ENCODE data around the gene TFDP3.
A peak's percentile ranks its signal among the peaks of the same experiment; 100 is the strongest.

The TFDP3 gene

GRCh38 chrX:133218329-133218728, at the start of gene TFDP3:
TSS of gene TFDP3 (minus strand) at chrX:133218354. CDS start at chrX:133218259, 95 bp downstream.
- TF ChIP-seq CTCF (conservative IDR thresholded peaks at IDR 0.05; ENCODE audit: low read length), result no peak
- no peak for DNase-seq (ENCODE audit: low read depth)
- no peak within 1 kb of the TSS for H3K4me3 ChIP-seq (ENCODE audit: low read length)

GRCh38 chrX:133267621-133268020, 49.5 kb upstream of the TFDP3 start:
- TF ChIP-seq CTCF (conservative IDR thresholded peaks at IDR 0.05; ENCODE audit: low read length), result no peak
- no peak overlapping the region for H3K4me3 ChIP-seq (ENCODE audit: low read length)
- no peak for DNase-seq (ENCODE audit: low read depth)

- no peak overlapping the region for H3K4me3 ChIP-seq (ENCODE audit: low read length)
- no peak for TF ChIP-seq CTCF (conservative IDR thresholded peaks at IDR 0.05; ENCODE audit: low read length)
- no peak for DNase-seq (ENCODE audit: low read depth)
Observed at GRCh38 chrX:133265331-133265730, 47.2 kb upstream of the TFDP3 start.

GRCh38 chrX:133258481-133258880, 40.3 kb upstream of the TFDP3 start:
- DNase-seq (ENCODE audit: low read depth), result peak; percentile 28
- no peak for TF ChIP-seq CTCF (conservative IDR thresholded peaks at IDR 0.05; ENCODE audit: low read length)
- H3K4me3 ChIP-seq (ENCODE audit: low read length), result no peak overlapping the region

- peak; percentile 23 for DNase-seq (ENCODE audit: low read depth)
- H3K4me3 ChIP-seq (ENCODE audit: low read length), result no peak overlapping the region
- TF ChIP-seq CTCF (conservative IDR thresholded peaks at IDR 0.05; ENCODE audit: low read length), result no peak
Observed at GRCh38 chrX:133254666-133255065, 36.5 kb upstream of the TFDP3 start.

- DNase-seq (ENCODE audit: low read depth), result no peak
- TF ChIP-seq CTCF (conservative IDR thresholded peaks at IDR 0.05; ENCODE audit: low read length), result no peak
Observed at GRCh38 chrX:133251204-133251603, 33.0 kb upstream of the TFDP3 start.

GRCh38 chrX:133250184-133251100, 32.3 kb upstream of the TFDP3 start:
- H3K4me3 ChIP-seq (ENCODE audit: low read length), result no peak overlapping the region
- TF ChIP-seq CTCF (conservative IDR thresholded peaks at IDR 0.05; ENCODE audit: low read length), result no peak
- no peak for DNase-seq (ENCODE audit: low read depth)

More at GRCh38 chrX:133251204-133251603, 33.0 kb upstream of the TFDP3 start:
- no peak overlapping the region for H3K4me3 ChIP-seq (ENCODE audit: low read length)

Measured in AG10803 (cell line).